HG03103 (cell line): ENCODE data around the gene CEBPB.
"Not testable (repeated sequence)": the region's sequence is repeated elsewhere in the genome, so short reads cannot be mapped to it uniquely, and the experiment has no call there.

ENCODE experiments used
- ATAC-seq: cut with Tn5 transposase; IDR thresholded peaks from one replicate; pipeline ENCODE4 v1.9.1; 2021; ENCODE audit warnings: low read depth; ENCODE audit not compliant: unreplicated experiment

The CEBPB gene

DNA sequence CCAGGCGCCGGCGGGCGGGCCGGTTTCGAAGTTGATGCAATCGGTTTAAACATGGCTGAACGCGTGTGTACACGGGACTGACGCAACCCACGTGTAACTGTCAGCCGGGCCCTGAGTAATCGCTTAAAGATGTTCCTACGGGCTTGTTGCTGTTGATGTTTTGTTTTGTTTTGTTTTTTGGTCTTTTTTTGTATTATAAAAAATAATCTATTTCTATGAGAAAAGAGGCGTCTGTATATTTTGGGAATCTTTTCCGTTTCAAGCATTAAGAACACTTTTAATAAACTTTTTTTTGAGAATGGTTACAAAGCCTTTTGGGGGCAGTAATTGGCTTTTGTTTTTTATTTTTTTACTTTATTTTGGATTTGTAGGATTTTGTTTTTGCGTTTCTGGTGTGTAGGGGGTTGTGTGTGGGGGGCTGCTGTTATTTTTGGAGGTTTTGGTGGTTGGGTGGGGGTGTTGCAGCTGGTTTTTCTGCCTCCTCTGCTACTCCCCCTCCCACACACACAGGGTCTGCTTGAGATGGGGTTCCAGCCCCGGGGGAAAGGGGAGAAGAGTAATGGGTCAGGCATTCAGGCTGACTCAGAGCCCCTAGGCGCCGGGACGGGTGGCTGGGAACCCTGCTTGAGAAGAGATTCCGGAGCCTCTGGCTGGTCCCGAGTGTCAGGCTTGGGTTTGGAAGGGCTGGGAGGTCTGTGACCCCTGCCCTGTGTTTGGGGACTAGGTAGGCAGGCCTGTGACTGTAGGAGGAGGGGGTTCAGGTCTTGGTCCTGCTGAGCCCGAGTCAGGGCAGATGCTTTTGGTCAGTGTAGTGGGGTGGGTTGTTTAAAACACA, 2.0 kb downstream of the CEBPB start:
- ATAC-seq, result no peak

DNA sequence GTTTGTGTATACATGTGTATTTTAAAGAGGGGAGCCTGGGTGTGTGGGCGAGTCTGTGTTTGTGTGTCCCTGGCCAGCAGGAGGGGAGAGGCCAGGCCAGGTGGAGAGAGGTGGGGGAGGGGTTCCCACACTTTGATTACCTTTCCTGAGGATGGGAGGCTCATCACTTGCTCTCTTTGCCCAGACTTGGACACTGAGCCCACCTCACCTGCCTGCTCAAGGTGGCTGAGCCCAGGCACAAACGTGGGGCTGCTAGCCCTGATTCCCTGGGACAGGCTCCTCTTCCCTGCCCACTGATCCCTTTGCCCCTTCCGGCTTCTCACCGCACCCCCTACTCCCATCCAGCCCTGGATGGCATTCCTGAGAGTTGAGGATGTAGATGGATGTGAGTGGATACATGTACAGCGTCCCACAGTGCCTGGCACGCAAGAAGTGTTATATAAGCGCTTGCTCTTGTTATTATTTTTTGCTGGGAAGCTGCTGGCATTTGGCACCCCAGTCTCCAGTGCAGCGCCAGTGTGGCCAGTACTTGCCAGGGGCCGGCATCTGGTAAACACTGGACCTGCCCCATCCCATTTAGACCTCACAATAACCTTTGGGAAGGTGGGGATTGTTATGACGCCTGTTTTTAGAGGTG, 2.7 kb downstream of the CEBPB start:
- no peak for ATAC-seq

DNA sequence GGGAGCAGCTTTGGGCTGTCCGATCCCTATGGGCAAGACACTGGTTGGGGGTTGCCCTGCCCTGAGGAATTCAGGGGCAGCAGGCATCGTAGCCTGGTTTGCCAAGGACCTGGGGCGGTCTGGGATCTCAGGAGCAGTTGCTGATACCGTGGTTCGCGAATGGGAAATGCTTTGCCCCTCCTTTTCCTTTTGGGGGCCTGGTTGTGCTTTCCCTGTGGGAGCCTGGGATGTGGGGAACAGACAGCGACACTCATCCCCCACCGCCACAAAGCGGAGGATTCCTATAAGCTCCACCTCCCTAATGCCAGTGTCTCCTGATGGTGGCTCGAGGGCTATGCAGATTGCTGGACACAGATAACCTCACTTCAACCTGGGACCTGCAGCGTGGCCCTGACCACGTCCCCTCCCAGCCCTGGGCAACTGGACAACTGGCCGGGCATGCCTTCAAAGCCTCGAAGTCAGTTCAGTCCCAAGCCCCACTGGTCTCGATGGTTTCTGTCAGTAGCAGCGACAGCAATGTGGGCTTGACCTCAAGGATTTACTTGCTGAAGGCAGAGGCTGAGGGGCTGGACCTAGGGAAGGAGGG, 3.3 kb downstream of the CEBPB start:
- ATAC-seq, result no peak

DNA sequence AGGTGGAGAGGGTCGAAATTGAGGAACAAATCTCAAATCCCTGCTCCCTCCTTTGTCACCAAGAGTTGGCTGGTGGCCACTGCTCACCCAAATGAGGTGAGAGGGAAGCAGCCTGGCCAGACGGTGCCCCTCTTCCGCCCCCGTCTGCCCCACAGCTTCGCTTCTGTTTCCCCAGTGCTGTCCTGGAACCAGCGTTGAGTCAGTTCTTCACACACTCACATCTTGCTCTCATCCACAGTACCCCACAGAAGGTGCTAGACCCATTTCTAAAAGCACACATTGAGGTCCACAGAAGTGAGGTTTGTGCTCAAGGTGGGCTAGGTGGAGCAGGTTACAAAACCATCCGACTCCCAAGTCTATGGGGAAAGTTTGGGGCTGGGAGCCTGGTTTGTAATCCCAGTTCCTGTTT, 3.8 kb downstream of the CEBPB start:
- no peak for ATAC-seq

DNA sequence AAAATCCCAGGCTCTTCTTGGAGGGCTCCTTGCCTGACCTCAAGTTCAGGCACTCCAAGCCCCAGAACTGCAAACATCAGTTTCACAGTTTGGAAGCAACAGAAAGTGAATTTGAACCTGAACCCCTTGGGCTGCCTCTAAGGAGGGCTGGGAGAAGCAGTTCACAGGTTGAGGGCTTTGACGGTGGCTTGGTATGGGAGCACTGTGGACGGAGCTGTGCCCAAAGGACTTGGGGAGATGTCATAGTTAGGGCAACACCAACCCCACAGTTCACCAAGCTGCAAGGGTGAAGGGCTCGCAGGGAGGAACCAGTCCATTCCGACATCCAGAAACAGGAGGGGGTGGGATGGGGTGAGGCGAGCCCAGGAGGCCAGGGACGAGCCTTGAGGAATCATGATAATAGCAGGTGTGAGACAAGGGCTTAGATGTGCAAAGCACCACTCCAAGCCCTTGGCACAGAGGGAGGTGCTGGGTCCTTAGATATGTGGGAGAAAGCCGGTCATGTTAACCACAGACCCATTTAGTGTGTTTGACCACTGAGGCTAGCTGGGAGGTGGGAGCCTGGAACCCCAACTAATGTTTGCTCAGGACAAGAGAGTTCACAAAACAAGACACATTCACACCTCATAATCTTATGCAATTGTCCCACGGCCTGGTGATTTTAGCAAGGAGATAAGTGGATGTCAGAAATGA, 4.3 kb downstream of the CEBPB start:
- ATAC-seq, result no peak

DNA sequence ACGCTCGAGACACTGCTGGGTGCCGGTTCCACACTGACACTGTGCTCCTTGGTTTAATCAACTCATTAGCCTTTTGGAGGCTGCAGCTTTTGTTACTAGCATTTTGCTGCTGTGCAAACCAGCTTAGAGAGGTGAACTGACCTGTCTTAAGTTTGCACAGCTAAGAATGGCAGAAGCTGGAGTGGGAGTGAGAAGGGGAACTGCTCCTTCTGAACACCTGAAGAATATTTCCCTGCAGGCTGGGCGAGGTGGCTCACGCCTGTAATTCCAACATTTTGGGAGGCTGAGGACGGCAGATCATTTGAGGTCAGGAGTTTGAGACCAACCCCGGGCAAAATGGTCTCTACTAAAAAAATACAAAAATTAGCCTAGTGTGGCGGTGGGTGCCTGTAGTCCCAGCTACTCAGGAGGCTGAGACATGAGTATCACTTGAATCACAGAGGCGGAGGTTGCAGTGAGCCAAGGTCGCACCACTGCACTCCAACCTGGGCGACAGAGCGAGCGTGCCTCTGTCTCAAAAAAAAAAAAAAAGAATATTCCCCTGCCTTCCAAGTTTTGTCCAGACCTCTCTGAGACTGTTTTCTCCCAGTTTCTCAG, 5.0 kb downstream of the CEBPB start:
- ATAC-seq, result no peak

DNA sequence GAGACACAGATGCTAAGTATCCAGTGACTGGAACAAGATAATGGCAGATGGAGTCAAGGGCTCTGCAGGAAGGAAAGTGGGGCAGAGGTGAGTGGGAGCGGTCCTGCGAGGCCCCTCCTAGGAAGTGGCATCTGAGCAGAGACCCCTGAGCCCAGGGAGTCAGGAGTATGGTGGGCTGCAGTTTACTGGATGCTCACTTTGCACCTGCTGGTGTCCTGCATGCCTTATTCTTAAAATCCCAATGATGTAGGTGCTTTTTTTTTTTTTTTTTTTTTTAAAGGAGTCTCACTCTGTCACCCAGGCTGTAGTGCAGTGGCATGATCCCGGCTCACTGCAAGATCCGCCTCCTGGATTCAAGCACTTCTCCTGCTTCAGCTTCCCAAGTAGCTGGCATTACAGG, 5.6 kb downstream of the CEBPB start:
- ATAC-seq, result no peak

DNA sequence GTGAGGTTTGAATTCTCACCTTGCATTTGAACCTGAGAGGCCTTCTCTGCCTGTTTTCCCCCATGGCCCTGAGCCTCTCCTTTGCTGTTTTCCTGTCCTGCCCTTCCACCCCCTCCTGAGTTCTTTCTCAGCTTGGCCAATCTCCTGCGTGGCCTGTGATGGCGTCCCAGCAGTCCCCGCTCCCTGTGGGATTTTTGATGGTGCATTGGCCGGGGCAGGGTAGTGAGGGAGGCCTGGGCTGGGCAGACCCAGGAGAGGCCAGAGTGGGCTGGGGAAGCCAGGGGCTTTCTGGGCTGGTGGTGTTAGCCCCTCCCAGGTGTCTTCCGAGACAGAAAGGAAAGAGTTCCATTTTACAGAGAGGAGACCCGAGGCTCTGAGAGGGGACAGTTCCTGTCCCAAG, 6.3 kb downstream of the CEBPB start:
- ATAC-seq, result no peak

DNA sequence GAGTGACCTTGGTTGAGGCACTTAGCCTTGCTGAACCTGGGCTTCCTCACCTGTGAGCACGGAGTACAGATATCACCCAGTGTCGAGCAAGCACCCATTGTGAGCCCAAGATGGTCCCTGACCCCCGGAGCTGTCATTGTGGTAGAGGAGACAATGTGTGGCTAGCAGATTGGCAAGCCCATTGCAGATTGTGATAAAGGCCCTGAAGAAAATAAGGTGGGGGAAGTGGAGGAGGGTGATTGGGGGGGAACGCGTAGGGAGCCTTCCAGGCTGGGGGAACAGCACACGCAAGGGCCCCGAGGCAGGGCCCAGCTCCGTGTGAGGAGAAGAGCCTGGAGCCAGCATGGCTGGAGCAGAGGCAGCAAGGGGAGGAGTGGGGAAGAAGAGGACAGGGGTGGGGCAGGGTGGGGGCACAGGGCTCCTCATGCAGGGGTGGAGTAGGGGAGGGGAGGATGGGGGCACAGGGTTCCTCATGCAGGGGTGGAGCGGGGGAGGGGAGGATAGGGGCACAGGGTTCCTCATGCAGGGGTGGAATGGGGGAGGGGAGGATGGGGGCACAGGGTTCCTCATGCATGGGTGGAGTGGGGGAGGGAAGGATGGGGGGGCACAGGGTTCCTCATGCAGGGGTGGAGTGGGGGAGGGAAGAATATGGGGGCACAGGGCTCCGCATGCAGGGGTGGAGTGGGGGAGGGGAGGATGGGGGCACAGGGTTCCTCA, 7.0 kb downstream of the CEBPB start:
- no peak for ATAC-seq

DNA sequence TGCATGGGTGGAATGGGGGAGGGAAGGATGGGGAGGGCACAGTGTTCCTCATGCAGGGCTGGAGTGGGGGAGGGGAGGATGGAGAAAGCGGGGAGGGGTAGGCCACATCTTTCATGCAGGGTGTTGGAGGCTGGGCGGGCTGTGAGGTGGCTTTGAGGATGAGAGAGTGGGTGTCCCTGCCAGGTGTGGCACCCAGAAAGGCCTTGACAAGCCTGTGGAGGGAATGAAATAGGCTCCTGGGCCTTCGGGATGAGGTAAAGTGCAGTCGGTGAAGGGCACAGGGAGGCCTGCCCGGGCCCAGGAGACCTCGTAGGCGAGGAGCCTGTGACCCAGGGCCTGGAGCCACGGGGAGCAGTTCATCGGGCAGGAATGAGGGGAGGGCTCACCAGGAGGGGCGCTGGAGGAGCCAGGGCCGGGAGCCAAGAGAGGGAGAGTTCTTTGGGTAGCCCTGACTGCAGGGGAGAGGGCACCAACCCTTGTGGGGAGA, 7.6 kb downstream of the CEBPB start:
- ATAC-seq, result no peak

DNA sequence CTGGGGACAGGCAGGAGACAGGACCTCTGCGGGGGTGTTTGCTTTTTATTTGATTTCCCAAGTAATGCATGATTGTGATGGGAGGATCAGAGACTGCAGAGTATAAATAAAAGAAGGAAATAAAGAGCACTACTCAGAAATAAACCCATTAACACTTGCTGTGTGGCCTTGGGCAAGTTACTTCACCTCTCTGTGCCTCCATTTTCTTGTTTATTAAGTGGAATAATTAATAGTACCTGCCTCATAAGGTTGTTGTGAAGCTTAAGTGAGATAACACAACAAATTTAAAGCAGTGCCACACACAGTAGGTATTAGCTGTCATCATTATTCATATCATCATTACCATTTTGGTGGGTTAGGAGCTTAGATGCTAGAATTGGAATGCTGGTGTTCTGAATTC, 8.1 kb downstream of the CEBPB start:
- no peak for ATAC-seq

DNA sequence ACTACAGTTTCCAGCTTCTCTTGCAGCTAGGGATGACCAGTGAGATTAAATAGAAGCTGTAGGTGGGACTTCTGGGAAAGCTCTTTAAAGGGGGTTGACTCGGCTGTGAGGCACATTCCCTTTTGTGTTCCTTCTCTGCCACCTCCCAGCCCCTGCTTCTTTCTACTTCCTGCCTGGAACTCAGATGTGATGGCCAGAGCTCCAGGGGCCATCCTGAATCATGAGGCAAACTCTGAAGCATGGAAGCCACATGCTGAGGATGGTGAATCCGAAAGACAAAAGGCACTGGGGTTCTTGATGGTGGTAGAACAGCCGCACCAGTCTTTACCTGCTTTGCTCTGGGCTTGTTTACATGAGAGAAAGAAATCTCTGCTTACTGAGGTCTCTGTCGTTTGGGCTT, 9.1 kb downstream of the CEBPB start:
- ATAC-seq, result no peak

DNA sequence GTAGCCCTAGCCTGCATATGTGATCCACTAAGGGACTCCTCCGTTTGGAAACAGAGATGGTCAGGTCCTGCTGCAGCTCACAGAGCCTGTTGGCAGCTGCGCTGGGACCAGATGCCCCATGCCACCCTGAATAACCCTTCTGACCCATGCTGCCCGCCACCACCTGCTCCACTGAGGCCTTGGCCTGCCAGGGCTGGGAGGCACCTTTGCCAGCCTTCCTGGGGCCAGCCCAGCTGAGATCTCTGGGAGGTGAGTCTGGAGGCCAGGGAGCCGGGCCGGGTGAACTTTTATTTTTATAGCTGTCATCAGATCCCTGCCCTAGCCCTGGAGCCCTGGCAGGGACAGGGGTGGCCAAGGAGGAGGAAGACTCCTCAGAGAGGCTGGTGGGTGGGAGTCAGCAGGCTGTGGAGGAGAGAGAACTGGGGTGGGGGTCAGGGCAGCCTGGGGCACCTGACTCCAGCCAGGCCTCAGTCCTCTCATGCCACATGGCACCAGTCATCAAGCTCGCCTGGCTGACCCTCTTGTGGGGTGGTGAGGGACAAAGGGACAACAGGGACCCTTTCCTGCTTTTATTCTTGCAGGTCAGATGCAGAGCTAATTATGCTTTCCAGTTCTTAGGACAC, 10.0 kb downstream of the CEBPB start:
- ATAC-seq, result no peak

DNA sequence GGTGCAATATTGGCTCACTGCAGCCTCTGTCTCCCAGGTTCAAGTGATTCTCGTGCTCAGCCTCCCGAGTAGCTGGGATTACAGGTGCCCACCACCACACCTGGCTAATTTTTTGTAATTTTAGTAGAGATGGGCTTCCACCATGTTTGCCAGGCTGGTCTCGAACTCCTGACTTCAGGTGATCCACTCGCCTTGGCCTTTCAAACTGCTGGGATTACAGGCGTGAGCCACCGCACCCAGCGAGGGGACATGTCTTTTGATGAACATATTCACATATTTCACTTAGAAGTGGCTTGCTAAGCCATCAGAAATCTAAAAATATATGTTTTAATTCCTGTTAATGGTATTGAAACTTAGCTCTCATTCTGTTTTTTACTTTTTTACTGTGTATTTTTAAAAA, 11.1 kb downstream of the CEBPB start:
- ATAC-seq, result not testable (repeated sequence)

DNA sequence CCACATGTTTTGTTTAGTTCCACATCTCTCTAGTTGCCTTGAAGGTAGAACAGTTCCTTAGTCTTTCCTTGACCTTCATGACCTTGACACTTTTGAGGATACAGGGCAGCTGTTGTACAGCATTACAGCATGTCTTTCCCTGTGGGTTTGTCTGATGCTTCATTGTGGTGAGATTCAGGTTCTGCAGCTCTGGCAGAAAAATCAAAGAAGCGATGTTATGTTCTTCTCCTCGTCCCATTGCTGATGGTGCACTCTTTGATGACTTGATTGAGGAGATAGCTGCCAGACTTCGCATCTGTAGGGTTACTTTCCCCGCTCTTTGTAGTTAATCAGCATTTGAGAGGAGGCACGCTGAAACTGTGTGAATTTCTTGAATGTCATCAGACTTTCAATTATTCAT, 12.0 kb downstream of the CEBPB start:
- no peak for ATAC-seq

DNA sequence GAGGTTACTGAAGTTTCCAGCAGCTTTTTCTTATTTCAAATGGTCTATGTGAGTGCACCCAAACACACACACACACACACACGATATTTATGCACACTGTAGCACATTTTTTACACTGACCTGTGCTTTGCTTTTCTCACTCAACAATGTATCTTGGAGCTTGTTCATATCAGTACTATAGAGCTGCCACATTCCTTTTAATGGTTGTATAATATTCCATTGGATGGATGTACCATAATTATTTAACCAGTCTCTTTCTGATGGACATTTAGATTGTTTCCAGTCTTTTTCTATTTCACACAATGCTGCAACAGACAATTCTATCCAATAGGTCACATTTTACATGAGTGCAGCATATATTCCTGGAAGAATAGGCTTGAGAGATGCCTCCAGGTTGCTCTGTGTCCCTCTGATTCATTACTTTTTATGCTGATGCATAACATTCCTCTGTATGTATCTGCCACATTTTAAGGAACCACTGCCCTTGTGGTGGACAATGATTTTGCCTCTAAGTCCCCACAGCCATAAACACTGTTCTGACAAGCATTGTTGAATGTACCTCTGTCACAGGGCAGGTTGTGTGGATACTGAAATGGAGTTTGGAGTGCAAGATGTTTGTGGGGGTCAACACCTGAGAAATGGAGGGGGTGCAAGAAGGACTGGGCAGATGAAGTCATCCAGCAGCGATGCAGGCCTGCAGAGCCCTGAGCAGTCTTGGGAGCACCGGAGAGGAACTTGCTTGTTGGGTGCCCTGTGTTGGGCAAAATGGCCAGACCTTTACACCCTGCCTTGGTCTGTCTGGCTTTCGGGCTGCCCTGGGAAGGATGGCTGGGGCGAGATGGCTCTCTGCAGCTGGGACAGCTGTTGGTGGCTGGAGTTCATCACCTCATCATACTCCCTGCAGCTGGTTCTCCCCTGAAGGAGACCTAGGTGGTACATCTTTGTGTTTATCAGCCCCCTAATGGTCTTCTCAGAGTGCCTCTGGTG, 13.6 kb downstream of the CEBPB start:
- ATAC-seq, result no peak

DNA sequence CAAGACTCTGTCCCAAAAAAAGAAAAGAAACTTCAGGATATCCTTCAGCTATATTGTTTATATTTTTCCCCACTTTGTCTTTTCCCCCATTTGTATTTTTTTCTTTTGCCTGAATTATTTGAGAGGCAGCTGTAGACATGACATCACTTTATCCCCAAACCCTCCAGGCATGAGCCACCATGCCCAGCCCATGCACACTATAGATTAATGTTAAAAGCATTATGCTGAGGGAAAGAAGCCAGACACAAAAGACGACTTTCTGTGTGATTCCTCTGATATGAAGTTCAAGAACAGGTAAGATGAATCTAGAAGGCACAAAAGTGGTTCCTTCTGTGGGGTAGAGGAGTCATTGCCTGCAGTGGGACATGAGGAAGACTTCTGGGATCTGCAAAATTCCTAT, 16.4 kb downstream of the CEBPB start:
- no peak for ATAC-seq

DNA sequence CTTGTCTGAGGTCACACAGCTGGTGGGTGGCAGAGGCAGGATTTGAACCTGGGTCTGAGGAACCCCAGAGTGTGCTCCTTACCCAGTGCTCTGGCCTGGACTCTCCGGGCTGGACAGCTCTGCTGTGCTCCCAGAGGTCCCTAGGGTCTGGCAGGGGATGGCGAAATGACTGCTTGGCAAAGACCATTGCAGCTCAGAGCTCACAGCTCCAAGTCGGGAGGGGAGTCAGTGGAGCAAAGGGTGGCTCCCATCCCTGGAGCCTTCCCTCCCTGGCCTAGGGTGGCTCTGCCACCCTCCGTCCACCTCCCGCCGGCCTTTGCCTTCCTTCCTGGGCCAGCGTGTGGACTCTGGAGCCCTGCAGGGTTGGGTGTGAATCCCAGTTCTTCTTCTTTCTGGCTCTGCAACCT, 17.5 kb downstream of the CEBPB start:
- ATAC-seq, result no peak

DNA sequence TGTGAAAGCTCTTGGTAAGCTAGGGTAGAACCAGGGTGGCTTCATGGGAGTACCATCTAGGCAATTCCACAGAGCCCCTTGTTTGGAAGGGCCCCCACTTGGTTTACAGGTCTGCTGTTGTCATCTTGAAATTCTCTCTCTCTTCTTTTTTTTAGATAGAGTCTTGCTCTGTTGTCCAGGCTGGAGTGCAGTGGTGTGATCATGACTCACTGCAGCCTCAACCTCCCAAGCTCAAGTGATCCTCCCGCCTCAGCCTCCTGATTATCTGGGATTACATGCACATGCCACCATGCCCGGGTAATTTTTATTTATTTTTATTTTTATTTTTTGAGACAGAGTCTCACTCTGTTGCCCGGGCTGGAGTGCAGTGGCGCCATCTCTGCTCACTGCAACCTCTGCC, 18.2 kb downstream of the CEBPB start:
- ATAC-seq, result not testable (repeated sequence)
